Activated CD4-positive, alpha-beta T cell treated with anti-CD3 and anti-CD28 coated beads, Interleukin-2, amount 10 ng/mL, durations not matched to agents 7 days and 5 days (primary cell): Measurements from ENCODE around the gene TNNI2. TPM values are rescaled to one million over a fixed set of nuclear protein-coding genes. Genes with fewer than 3 reads are reported as not detected.

ENCODE experiments used
- CTCF ChIA-PET: fragments of 350-600 bp; sonication (Branson Sonifier 250); formaldehyde crosslinking; loops from one replicate; lab custom pipeline; 2021; ENCODE audit warnings: antibody characterized with exemption; lab: Charles Lee
- POLR2A ChIA-PET: fragments of 350-600 bp; sonication (Branson Sonifier 250); formaldehyde crosslinking; loops from one replicate; lab custom pipeline; 2021; ENCODE audit warnings: antibody characterized with exemption; lab: Charles Lee
- DNase-seq: peaks from one replicate; pipeline ENCODE4 v3.0.0-alpha.2; 2020
- H3K27ac Mint-ChIP-seq: one replicate; pipeline ENCODE4 v1.8.0; 2021; ENCODE audit warnings: mild to moderate bottlenecking, moderate library complexity, mixed read lengths
- H3K27me3 Mint-ChIP-seq: one replicate; pipeline ENCODE4 v1.8.0; 2021; ENCODE audit warnings: mixed read lengths
- H3K36me3 Mint-ChIP-seq: one replicate; pipeline ENCODE4 v1.8.0; 2021; ENCODE audit warnings: low read depth, mixed read lengths
- H3K4me1 Mint-ChIP-seq: one replicate; pipeline ENCODE4 v1.8.0; 2021; ENCODE audit warnings: mixed read lengths
- H3K4me3 Mint-ChIP-seq: one replicate; pipeline ENCODE4 v1.8.0; 2021; ENCODE audit warnings: mild to moderate bottlenecking, moderate library complexity, mixed read lengths
- H3K9me3 Mint-ChIP-seq: one replicate; pipeline ENCODE4 v1.8.0; 2021; ENCODE audit warnings: mixed read lengths
- total RNA-seq, 2 experiments: library from RNA; stranded (reverse); gene quantifications; one replicate each; pipeline ENCODE4 v1.2.3, GENCODE V29; 2021

TNNI2 gene
- total RNA-seq, 2 experiments from 2014 or later, result not detected

- Mint-ChIP-seq H3K27ac (peak overlapping the region; percentile 90), H3K27me3 (no peaks in the 10 kb centered on the region), H3K9me3 (no peaks in the 10 kb centered on the region), H3K4me1 (peaks cover 76% of the 10 kb centered on the region), H3K36me3 (no peaks in the 10 kb centered on the region), H3K4me3 (peak overlapping the region; percentile 62)
- POLR2A ChIA-PET, result no interaction called here
- DNase-seq, result peak; percentile 41
- CTCF ChIA-PET, result interaction anchor here (3.6 kb wide), 1 partner anchor 152 kb away, joined by 18 read pairs; no protein-coding TSS in a partner anchor
These were observed 7.0 kb downstream of the TNNI2 start for GRCh38 chr11:1845561-1846452.

DNA sequence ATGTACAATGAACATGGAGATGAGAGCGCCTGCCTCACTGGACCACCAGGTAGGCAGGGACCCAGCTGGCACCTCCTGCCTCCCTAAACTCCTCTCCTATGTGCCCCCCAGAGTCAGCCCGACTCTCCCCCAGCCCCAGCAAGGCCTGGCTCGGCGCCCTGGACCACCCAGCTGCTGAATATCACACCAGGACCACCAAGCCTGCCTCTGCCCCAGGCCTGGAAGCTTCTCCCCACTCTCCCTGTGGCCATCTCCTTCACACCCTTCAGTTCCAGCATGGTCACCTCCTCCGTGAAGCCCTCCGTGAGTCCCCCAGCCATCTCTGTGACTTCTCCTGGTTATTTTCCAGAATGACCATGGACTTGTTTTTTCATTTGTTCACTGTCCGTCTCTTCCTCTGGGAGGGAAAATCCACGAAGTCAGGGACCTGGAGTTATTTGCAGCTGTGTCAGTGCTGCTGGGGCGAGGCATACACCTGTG lies 7.7 kb downstream of the TNNI2 start:
- Mint-ChIP-seq H3K36me3 (no peaks in the 10 kb centered on the region), H3K27me3 (no peaks in the 10 kb centered on the region), H3K9me3 (no peaks in the 10 kb centered on the region), H3K27ac (peak overlapping the region; percentile 77), H3K4me3 (no peak overlapping the region), H3K4me1 (peaks cover 83% of the 10 kb centered on the region)
- ChIA-PET POLR2A (no interaction called here), CTCF (interaction anchor here (0.6 to 3.6 kb wide), 2 partner anchors 152 to 546 kb away, joined by 4 to 18 read pairs; no protein-coding TSS in a partner anchor)
- DNase-seq, result no peak

DNA sequence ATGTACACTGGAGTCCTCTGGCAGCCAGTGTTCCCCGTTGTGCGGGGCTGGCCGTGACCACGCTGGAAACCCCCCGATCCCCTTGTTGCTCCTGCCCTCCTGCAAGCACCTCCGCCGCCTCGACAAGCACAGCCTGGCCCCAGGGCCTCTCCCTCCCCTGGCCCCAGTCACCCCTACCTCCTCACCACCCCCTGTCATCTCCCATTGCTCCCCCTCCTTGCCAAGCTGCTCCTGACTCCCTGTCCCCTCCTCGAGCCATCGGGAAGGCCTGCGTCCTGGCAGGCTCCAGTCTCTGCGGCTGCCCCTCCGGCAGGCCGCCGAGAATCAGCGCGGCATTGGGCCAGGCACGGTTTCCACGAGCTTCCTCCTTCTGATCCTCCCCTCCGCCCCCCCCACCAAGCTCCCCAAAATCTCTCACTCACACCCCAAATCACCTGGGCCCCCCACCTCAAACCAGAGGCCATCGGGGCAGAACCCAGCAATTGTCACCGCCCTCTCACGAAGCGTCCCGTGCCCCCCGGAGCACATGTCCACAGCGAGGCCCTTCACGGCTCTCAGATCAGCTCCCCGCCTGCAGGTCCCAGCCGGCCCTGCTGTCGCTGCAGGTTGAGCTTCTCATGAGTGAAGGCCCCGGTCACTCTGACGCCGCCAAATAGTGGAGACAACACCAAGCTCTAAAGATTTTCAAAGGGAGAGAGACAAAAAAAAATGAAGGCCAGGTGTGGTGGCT lies 8.4 kb downstream of the TNNI2 start:
- no peaks in the 10 kb centered on the region for H3K27me3 Mint-ChIP-seq
- no peaks in the 10 kb centered on the region for H3K36me3 Mint-ChIP-seq
- peak overlapping the region; percentile 77 for H3K27ac Mint-ChIP-seq
- CTCF ChIA-PET, result interaction anchor here (0.6 to 3.6 kb wide), 9 partner anchors 9 to 545 kb away, joined by 3 to 18 read pairs (median 6); partner anchors contain the start of gene TNNI2
- POLR2A ChIA-PET, result interaction anchor here (0.7 kb wide), 1 partner anchor 233 kb away, joined by 3 read pairs; no protein-coding TSS in a partner anchor
- H3K4me3 Mint-ChIP-seq, result no peak overlapping the region
- DNase-seq, result no peak
- peaks cover 89% of the 10 kb centered on the region for H3K4me1 Mint-ChIP-seq
- no peaks in the 10 kb centered on the region for H3K9me3 Mint-ChIP-seq

GRCh38 chr11:1847926-1848639 lies 9.3 kb downstream of the TNNI2 start:
- DNase-seq, result no peak
- peak overlapping the region; percentile 70 for H3K27ac Mint-ChIP-seq
- H3K9me3 Mint-ChIP-seq, result no peaks in the 10 kb centered on the region
- ChIA-PET CTCF (interaction anchor here (0.7 to 3.6 kb wide), 13 partner anchors 10 to 304 kb away, joined by 3 to 20 read pairs (median 5); partner anchors contain the start of gene TNNI2), POLR2A (interaction anchor here (0.6 kb wide), 1 partner anchor 41 kb away, joined by 3 read pairs; no protein-coding TSS in a partner anchor)
- no peak overlapping the region for H3K4me3 Mint-ChIP-seq
- no peaks in the 10 kb centered on the region for H3K27me3 Mint-ChIP-seq
- peaks cover 6% of the 10 kb centered on the region for H3K36me3 Mint-ChIP-seq
- H3K4me1 Mint-ChIP-seq, result peaks cover 92% of the 10 kb centered on the region

DNA sequence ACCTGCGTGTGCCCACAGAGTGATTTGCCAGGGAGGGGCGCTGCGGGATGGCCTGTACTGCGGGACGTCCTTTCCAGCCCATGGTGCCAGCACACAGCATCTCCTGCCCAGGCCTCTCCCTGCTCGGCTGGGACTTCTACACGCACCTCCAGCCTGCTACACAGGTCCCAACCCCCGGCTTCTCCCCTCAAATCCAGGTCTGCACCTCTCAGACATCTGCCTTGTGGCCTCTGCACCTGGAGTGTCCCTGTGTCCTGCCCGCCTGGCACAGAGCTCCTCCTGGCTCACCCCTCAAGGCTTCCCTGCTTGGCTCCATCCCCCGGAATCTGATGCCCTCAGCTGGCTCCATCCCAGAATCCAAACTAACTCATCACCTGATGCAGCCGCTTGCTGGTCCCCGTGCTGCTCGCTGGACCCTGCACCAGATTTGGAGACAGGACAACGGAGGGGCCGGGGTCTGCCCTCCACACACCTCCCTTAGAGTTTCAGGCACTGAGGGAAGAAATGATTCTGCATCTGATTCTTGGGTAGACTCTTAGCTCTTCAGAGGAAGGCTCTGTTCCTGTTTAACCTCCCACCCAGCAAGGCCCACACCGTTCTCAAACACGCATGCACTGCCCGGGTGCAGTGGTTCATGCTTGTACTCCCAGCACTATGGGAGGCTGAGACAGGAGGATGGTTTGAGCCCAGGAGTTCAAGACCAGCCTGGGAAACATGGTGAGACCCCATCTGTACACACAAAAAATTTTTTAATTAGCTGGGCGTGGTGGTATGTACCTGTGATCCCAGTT lies 10.1 kb downstream of the TNNI2 start:
- POLR2A ChIA-PET, result interaction anchor here (0.6 kb wide), 1 partner anchor 40 kb away, joined by 3 read pairs; no protein-coding TSS in a partner anchor

GRCh38 chr11:1851468-1852180 lies 12.8 kb downstream of the TNNI2 start:
- H3K36me3 Mint-ChIP-seq, result peaks cover 24% of the 10 kb centered on the region
- POLR2A ChIA-PET, result interaction anchor here (1.0 kb wide), 1 partner anchor 37 kb away, joined by 3 read pairs; no protein-coding TSS in a partner anchor
- H3K4me3 Mint-ChIP-seq, result peak overlapping the region; percentile 99
- no peaks in the 10 kb centered on the region for H3K27me3 Mint-ChIP-seq
- no peaks in the 10 kb centered on the region for H3K9me3 Mint-ChIP-seq
- CTCF ChIA-PET, result interaction anchor here (0.6 to 3.1 kb wide), 11 partner anchors 10 to 300 kb away, joined by 3 to 20 read pairs (median 4); no protein-coding TSS in a partner anchor
- DNase-seq, result no peak
- H3K4me1 Mint-ChIP-seq, result peaks cover 67% of the 10 kb centered on the region
- H3K27ac Mint-ChIP-seq, result peak overlapping the region; percentile 96

More for the DNA sequence above, 10.1 kb downstream of the TNNI2 start:
- no peak overlapping the region for H3K4me3 Mint-ChIP-seq
- CTCF ChIA-PET, result interaction anchor here (0.7 to 3.6 kb wide), 13 partner anchors 9 to 303 kb away, joined by 3 to 20 read pairs (median 5); partner anchors contain the start of genes MRPL23 and TNNI2
- no peaks in the 10 kb centered on the region for H3K9me3 Mint-ChIP-seq
- H3K27ac Mint-ChIP-seq, result peak overlapping the region; percentile 96
- H3K27me3 Mint-ChIP-seq, result no peaks in the 10 kb centered on the region
- H3K36me3 Mint-ChIP-seq, result peaks cover 13% of the 10 kb centered on the region
- peaks cover 85% of the 10 kb centered on the region for H3K4me1 Mint-ChIP-seq
- DNase-seq, result no peak

DNA sequence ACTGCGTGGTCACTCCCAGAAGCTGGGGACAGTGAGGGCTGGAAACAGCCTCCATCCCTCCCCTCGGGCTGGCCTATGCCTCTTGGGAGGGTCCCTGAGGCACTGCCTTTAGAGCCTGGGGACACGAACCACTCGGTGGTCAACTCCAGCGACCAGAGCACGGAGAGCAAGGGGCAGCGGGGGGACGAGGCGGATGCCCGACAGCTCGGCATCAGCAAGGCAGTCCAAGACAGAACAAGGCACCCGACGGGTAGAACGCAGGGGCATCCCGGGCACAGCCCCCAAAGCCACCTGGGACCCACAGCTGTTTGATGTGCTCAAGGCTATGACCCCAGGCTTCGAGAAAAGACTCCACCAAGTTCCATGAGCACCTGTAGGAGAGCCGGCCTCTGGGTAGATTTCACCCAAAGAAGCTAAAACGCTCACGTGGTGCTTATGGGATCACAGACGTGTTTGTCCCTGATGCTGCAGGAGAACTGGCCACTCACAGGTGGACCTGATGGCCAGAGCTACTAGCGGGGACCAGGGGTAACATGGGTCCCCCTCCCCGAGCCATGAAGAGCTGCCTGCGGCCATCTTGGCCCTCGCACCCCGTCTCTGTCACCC lies 13.6 kb downstream of the TNNI2 start:
- Mint-ChIP-seq H3K27me3 (no peaks in the 10 kb centered on the region), H3K27ac (peak overlapping the region; percentile 96), H3K9me3 (no peaks in the 10 kb centered on the region), H3K36me3 (peaks cover 24% of the 10 kb centered on the region), H3K4me3 (peak overlapping the region; percentile 99), H3K4me1 (peaks cover 62% of the 10 kb centered on the region)
- DNase-seq, result no peak
- ChIA-PET CTCF (interaction anchor here (0.7 to 2.2 kb wide), 5 partner anchors 14 to 158 kb away, joined by 3 to 12 read pairs (median 3); no protein-coding TSS in a partner anchor), POLR2A (interaction anchor here (1.0 kb wide), 1 partner anchor 36 kb away, joined by 3 read pairs; no protein-coding TSS in a partner anchor)

DNA sequence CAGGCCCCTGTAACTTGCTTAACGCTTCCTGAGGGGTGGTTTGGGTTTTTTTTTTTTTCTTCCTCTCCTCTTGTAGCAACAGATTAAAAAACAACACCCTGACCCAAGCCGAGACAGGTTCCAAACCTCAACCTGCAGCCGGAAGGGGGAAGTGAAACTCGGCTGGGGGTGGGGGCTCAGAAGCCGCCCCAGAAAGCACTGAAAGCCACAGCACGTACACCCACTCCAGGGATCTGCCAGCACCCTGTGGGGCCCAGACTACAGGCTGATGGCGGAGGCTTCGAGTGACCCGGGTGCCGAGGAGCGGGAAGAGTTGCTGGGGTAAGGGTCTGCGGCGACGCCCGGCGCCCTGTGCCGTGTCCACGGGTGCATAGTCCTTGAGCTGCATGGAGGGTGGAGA lies 14.1 kb downstream of the TNNI2 start, which contains the start of gene LSP1:
Gene LSP1, plus strand, starts transcription at position 208 of the 400 bp plus-strand sequence. Its CDS starts 61 bp downstream, at position 269.
- POLR2A ChIA-PET, result interaction anchor here (1.1 kb wide), 1 partner anchor 30 kb away, joined by 3 read pairs; no protein-coding TSS in a partner anchor
- DNase-seq, result peak; percentile 92

DNA sequence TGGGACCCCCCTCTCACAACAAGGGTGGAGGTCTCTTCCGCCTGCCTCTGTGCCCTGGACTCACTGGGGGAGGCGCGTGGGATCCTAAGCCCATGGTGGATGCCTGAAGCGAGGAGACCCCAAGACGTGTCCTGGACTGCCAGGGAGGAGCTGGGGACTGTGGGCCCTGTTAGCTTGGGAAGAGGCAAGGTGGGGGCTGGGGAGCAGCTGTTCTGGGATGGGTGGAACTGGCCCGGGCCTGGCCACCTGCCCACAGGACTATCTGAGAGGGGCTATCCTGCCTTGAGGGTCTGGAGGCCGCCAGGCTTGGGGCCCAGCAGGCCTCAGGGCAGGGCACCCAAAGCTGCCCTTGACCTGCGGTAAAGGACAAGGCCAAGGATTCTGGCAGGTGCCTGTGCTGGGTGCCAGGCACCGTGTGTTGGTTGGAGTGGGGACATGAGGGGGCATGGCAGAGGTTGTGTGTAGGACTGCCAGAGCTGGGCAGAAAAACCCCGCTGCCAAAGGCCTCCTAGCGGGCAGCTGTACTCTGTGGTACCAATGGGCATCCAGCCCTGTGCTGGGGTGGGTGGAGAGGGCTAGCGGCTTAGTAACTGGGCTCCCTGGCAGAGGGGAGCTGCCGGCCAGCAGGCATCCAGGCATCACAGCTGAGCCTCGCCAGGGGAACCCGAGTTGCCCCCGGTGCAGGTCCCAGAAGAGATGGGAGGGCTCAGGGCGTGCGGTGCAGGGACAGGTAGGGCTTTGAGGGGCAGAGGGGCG lies 14.8 kb downstream of the TNNI2 start:
- peak; percentile 45 for DNase-seq
- peak overlapping the region; percentile 99 for H3K4me3 Mint-ChIP-seq
- POLR2A ChIA-PET, result interaction anchor here (1.1 kb wide), 1 partner anchor 29 kb away, joined by 3 read pairs; no protein-coding TSS in a partner anchor
- H3K36me3 Mint-ChIP-seq, result peaks cover 27% of the 10 kb centered on the region
- H3K9me3 Mint-ChIP-seq, result no peaks in the 10 kb centered on the region
- peaks cover 57% of the 10 kb centered on the region for H3K4me1 Mint-ChIP-seq
- H3K27ac Mint-ChIP-seq, result peak overlapping the region; percentile 96
- H3K27me3 Mint-ChIP-seq, result no peaks in the 10 kb centered on the region
- CTCF ChIA-PET, result interaction anchor here (1.0 to 2.2 kb wide), 4 partner anchors 17 to 297 kb away, joined by 3 to 12 read pairs (median 4); no protein-coding TSS in a partner anchor

More for the DNA sequence above, 14.1 kb downstream of the TNNI2 start, which contains the start of gene LSP1:
- H3K9me3 Mint-ChIP-seq, result no peaks in the 10 kb centered on the region
- CTCF ChIA-PET, result interaction anchor here (0.7 to 2.2 kb wide), 6 partner anchors 13 to 29 kb away, joined by 3 to 12 read pairs (median 4); no protein-coding TSS in a partner anchor
- H3K4me1 Mint-ChIP-seq, result peaks cover 61% of the 10 kb centered on the region
- H3K36me3 Mint-ChIP-seq, result peaks cover 24% of the 10 kb centered on the region
- H3K27ac Mint-ChIP-seq, result peak within 1 kb of the TSS; percentile 96
- H3K27me3 Mint-ChIP-seq, result no peaks in the 10 kb centered on the region
- H3K4me3 Mint-ChIP-seq, result peak within 1 kb of the TSS; percentile 99
